Measurements from ENCODE around the gene LINGO3.

DNA sequence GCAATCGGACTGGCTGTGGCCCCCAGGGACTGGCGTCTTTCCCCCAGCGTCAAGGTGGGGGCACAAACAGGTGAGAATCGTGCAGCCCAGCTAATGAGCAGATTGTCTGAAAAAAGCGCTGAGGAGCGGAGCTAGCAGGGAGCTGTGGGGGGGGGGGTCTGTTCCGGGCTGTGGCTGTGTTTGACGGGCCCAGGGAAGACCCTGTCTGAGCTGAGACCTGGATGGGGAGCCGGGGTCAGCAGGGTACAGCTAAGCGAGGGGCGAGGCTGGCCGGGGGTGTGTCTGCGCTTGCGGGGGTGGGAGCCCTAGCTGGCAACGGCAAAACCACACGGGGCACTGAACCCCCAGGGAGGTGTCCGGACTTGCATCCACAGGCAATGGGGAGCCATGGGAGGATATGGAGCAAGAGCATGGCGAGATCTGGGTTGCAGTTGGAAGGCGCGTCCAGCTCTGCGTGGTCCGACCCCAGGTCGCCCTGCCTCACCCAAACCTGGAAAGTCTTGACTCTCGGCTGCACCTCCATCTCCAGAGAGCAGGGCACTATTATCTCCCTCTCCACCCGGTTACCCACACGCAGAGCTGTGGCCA lies 4.6 kb downstream of the LINGO3 start:
- TF ChIP-seq, protein P1, sequence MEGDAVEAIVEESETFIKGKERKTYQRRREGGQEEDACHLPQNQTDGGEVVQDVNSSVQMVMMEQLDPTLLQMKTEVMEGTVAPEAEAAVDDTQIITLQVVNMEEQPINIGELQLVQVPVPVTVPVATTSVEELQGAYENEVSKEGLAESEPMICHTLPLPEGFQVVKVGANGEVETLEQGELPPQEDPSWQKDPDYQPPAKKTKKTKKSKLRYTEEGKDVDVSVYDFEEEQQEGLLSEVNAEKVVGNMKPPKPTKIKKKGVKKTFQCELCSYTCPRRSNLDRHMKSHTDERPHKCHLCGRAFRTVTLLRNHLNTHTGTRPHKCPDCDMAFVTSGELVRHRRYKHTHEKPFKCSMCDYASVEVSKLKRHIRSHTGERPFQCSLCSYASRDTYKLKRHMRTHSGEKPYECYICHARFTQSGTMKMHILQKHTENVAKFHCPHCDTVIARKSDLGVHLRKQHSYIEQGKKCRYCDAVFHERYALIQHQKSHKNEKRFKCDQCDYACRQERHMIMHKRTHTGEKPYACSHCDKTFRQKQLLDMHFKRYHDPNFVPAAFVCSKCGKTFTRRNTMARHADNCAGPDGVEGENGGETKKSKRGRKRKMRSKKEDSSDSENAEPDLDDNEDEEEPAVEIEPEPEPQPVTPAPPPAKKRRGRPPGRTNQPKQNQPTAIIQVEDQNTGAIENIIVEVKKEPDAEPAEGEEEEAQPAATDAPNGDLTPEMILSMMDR (IDR thresholded peaks at IDR 0.05) = no peak
- no peak for TF ChIP-seq EZH2 (IDR thresholded peaks at IDR 0.05; ENCODE audit: borderline replicate concordance, insufficient read depth, low read depth, low read length, poor library complexity, severe bottlenecking)
